K562 (cell line): ENCODE results near the gene ATP13A4. TPM values are rescaled to one million over a fixed set of nuclear protein-coding genes. Genes with fewer than 3 reads are reported as not detected.

ENCODE experiments used
- ATAC-seq: fragments of 200-7000 bp; cut with Tn5 transposase; 3 replicates; pipeline ENCODE4 v1.9.1; 2020; ENCODE audit warnings: moderate library complexity
- BruUV-seq: library from RNA; stranded (reverse); fragments of 400-500 nt; replicated peaks from 2 replicates; lab custom pipeline; 2021; lab: Mats Ljungman, UMichigan
- CTCF ChIA-PET: fragments of 300-600 bp; formaldehyde crosslinking; extraction: SDS; loops from one replicate; lab custom pipeline; 2021; ENCODE audit warnings: low intra/inter-chr PET ratio; lab: Yijun Ruan, JAX
- POLR2A ChIA-PET: fragments of 300-600, 350-650 bp; sonication (Branson Sonifier 250); formaldehyde crosslinking; extraction: SDS; loops from one replicate; lab custom pipeline; 2021; ENCODE audit warnings: antibody characterized with exemption, inconsistent platforms; lab: Yijun Ruan, JAX
- DNase-seq, 4 experiments: peaks; one replicate each; pipeline versions ENCODE4 v3.0.0 to v3.0.0-alpha.2; 2011 to 2018; ENCODE audit warnings: low spot score in 3 of 4, mixed read lengths in 3 of 4; ENCODE audit errors: extremely low read depth in 1 of 4
- FAIRE-seq: peaks from 2 replicates; lab custom pipeline; 2011; peaks lifted over from hg19 to GRCh38; lab: Jason Lieb, UNC
- H2AFZ ChIP-seq: 2 replicates; pipeline ENCODE4 v1.6.0; 2011; ENCODE audit warnings: low read depth, low read length, control low read depth, inconsistent platforms
- H3K27ac ChIP-seq: fragments of 200-600 bp; 3 replicates; pipeline ENCODE4 v1.8.0; 2011; ENCODE audit warnings: low read depth, mild to moderate bottlenecking, control low read depth, inconsistent platforms, low read length, moderate library complexity, mixed read lengths; ENCODE audit errors: extremely low read depth
- H3K27me3 ChIP-seq, 2 experiments: fragments of 300-600 bp in 1 of 2; 2 replicates in 1 of 2; 3 replicates in 1 of 2; pipeline versions ENCODE4 v1.6.0 to v1.8.0; 2011; ENCODE audit warnings: inconsistent platforms in 2 of 2, low read length in 2 of 2, mild to moderate bottlenecking in 1 of 2, mixed read lengths in 1 of 2, moderate library complexity in 1 of 2; ENCODE audit not compliant: control insufficient read depth in 2 of 2, insufficient read depth in 2 of 2
- H3K36me3 ChIP-seq: fragments of 300-600 bp; 3 replicates; pipeline ENCODE4 v1.8.0; 2011; ENCODE audit warnings: mild to moderate bottlenecking, low read length, inconsistent platforms; ENCODE audit not compliant: control insufficient read depth, insufficient read depth
- H3K4me1 ChIP-seq, 2 experiments: fragments of 200-600 bp in 1 of 2; replicated peaks in 1 of 2; 2 replicates in 1 of 2; 3 replicates in 1 of 2; pipeline versions ENCODE4 v1.5.1 to v1.8.0; 2011; ENCODE audit warnings: inconsistent platforms in 2 of 2, low read length in 2 of 2, mild to moderate bottlenecking in 1 of 2, mixed read lengths in 1 of 2, moderate library complexity in 1 of 2; ENCODE audit not compliant: control insufficient read depth in 2 of 2, insufficient read depth in 2 of 2
- H3K4me2 ChIP-seq: 2 replicates; pipeline ENCODE4 v1.6.1; 2011; ENCODE audit warnings: low read length, control low read depth, inconsistent platforms, mixed read lengths; ENCODE audit not compliant: insufficient read depth
- H3K4me3 ChIP-seq: fragments of 200-600 bp; sonication (generic), shearing (Covaris generic); 2 replicates; pipeline ENCODE4 v1.5.1; 2016; ENCODE audit warnings: control low read depth, inconsistent platforms
- H3K79me2 ChIP-seq: fragments of 200-600 bp; 3 replicates; pipeline ENCODE4 v1.8.0; 2011; ENCODE audit warnings: low read length, inconsistent platforms; ENCODE audit not compliant: control insufficient read depth, insufficient read depth
- H3K9ac ChIP-seq, 2 experiments: 2 replicates each; pipeline versions ENCODE4 v1.6.0 to v1.6.1; 2011; ENCODE audit warnings: low read depth in 2 of 2, low read length in 2 of 2, control low read depth in 1 of 2, inconsistent platforms in 1 of 2, mild to moderate bottlenecking in 1 of 2, mixed read lengths in 1 of 2; ENCODE audit not compliant: insufficient read depth in 1 of 2
- H3K9me1 ChIP-seq: one replicate; pipeline ENCODE4 v1.6.0; 2011; ENCODE audit warnings: inconsistent platforms, mild to moderate bottlenecking, low read length, moderate library complexity; ENCODE audit not compliant: control insufficient read depth, insufficient read depth
- H3K9me3 ChIP-seq: replicated peaks from 2 replicates; pipeline ENCODE4 v1.5.1; 2011; ENCODE audit warnings: low read depth, low read length, inconsistent platforms; ENCODE audit not compliant: control insufficient read depth, insufficient read depth
- H4K20me1 ChIP-seq: replicated peaks from 2 replicates; pipeline ENCODE4 v1.6.1; 2011; ENCODE audit warnings: low read length, inconsistent platforms, mixed read lengths; ENCODE audit not compliant: control insufficient read depth, insufficient read depth
- CBX2 ChIP-seq: fragments of 200-600 bp; sonication (generic); IDR thresholded peaks from one replicate; pipeline ENCODE4 v1.6.1; 2012; ENCODE audit warnings: mild to moderate bottlenecking, low read length, inconsistent platforms; ENCODE audit not compliant: insufficient read depth, poor library complexity, severe bottlenecking
- CCNT2 ChIP-seq: IDR thresholded peaks from 2 replicates; pipeline ENCODE4 v1.6.1; 2011; ENCODE audit warnings: borderline replicate concordance, low read depth, mild to moderate bottlenecking, moderate library complexity, mixed read lengths, low read length; ENCODE audit not compliant: insufficient read length; ENCODE audit errors: extremely low read depth
- DDX20 ChIP-seq: fragments of 450-650 bp; IDR thresholded peaks from 2 replicates; pipeline ENCODE4 v1.6.1; 2016; ENCODE audit warnings: missing genetic modification characterization, low read depth, mild to moderate bottlenecking, missing compliant biosample characterization, moderate library complexity
- EP400 ChIP-seq: fragments of 450-650 bp; IDR thresholded peaks from 2 replicates; pipeline ENCODE4 v1.6.1; 2017; ENCODE audit warnings: antibody characterized with exemption, mild to moderate bottlenecking, moderate library complexity
- RFX7 ChIP-seq: fragments of 250-450 bp; sonication (Bioruptor Pico); IDR thresholded peaks from 2 replicates; pipeline ENCODE4 v1.5.1; 2021; ENCODE audit warnings: mild to moderate bottlenecking
- SNIP1 ChIP-seq: fragments of 450-650 bp; IDR thresholded peaks from 2 replicates; pipeline ENCODE4 v1.7.1; 2017; ENCODE audit warnings: low read depth, mild to moderate bottlenecking
- ZBTB8A ChIP-seq: fragments of 450-650 bp; IDR thresholded peaks from 2 replicates; pipeline ENCODE4 v1.6.1; 2018; ENCODE audit warnings: mild to moderate bottlenecking, moderate library complexity; ENCODE audit not compliant: partially characterized antibody
- ZNF217 ChIP-seq: sonication (generic); formaldehyde crosslinking; IDR thresholded peaks from 2 replicates; pipeline ENCODE4 v1.8.0; 2022; ENCODE audit warnings: mild to moderate bottlenecking, missing genetic modification reagents
- ZNF316 ChIP-seq: fragments of 450-650 bp; IDR thresholded peaks from 2 replicates; pipeline ENCODE4 v1.6.1; 2016
- ZNF408 ChIP-seq: fragments of 250-450 bp; sonication (Bioruptor Pico); IDR thresholded peaks from 2 replicates; pipeline ENCODE4 v1.4.0; 2020; ENCODE audit warnings: low read depth, mild to moderate bottlenecking, moderate library complexity
- ZNF644 ChIP-seq: fragments of 200-800 bp; sonication (Bioruptor generic); IDR thresholded peaks from 2 replicates; pipeline ENCODE4 v1.6.1; 2016; ENCODE audit warnings: low read depth, missing genetic modification characterization, missing compliant biosample characterization
- WGBS: fragments of 100-300 bp; shearing (Covaris generic); methylation state at CpG from one replicate; pipeline ENCODE4 v1.1.6; 2016; ENCODE audit warnings: low coverage, mixed read lengths; ENCODE audit not compliant: insufficient coverage; ENCODE audit errors: missing lambda C conversion rate; 5-methylcytosine and 5-hydroxymethylcytosine counted together
- in situ Hi-C: fragments of 300-500 bp; cut with MboI; formaldehyde crosslinking; loops from 4 replicates; pipeline ENCODE4 v1.15.0; 2018; ENCODE audit warnings: inconsistent platforms, mixed read lengths
- intact Hi-C: fragments of 100-400 bp; cut with micrococcal nuclease; formaldehyde crosslinking; loops from 2 replicates; pipeline ENCODE4 v1.14.2; 2022
- polyA plus RNA-seq, 8 experiments: library from polyadenylated mRNA; depleted of rRNA in 4 of 8; stranded (reverse) in 5 of 8; unstranded in 3 of 8; fragments of >200 nt; fragmentation: Nextera tagmentation in 2 of 8; fragmentation: Illumina TruSeq in 1 of 8; extraction: Ambion mirVana in 2 of 8; extraction: Trizol in 1 of 8; gene quantifications; 2 replicates each; pipeline versions ENCODE4 v1.2.1 to v1.2.3, GENCODE V29; 2011 to 2014; ENCODE audit warnings: inconsistent platforms in 1 of 8, missing spikeins in 1 of 8
- total RNA-seq, 7 experiments: library from RNA; depleted of rRNA in 6 of 7; stranded (reverse); fragments of >200 nt in 6 of 7; fragmentation: Illumina TruSeq in 2 of 7; extraction: Trizol in 2 of 7; gene quantifications; 2 replicates each; pipeline versions ENCODE4 v1.2.1 to v1.2.3, GENCODE V29; 2011 to 2021; ENCODE audit warnings: low replicate concordance in 1 of 7
- TF ChIP-seq, protein P1 (sequence below): IDR thresholded peaks from 2 replicates; pipeline ENCODE4 v1.6.1; 2011; ENCODE audit not compliant: insufficient read length; ENCODE audit errors: extremely low read depth
- TF ChIP-seq, protein P2 (sequence below), 2 experiments: IDR thresholded peaks; 2 replicates each; pipeline ENCODE4 v1.6.1; 2012; ENCODE audit warnings: improper control_type of control experiment in 2 of 2, low read depth in 2 of 2, low read length in 2 of 2, borderline replicate concordance in 1 of 2

Gene ATP13A4
- total and polyA plus RNA-seq, 9 of the 15 experiments (the other 6 are each of a cell fraction or from before 2014, with no cell fraction given): 0.03 to 0.14 (median 0.07) TPM; not detected in 6

DNA sequence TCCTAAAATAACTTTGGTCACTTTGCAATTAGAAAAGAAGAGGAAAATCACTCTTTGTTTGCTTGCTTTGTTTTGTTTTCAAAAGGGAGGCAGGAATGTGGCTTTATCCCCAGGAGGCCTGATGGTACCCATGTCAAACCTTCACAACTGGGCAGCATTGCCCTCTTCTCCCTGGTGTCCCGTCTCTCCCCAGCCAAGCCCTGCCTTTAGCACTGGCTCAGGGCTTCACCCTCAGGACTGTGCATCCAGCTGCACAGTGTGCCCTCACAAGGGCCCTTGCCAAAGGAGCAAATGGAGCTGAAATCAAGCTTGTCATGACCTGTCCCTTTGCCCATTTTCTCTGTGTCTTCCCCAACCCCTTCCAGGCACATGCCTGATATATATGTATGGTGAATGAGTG is 147.0 kb downstream of the ATP13A4 start:
- no peak overlapping the region for H3K27ac ChIP-seq
- H3K4me2 ChIP-seq: no peak overlapping the region
- no peak overlapping the region for H3K9ac ChIP-seq
- WGBS: 0% methylated on average over 1 of the region's 1 CpG
- no peaks in the 10 kb centered on the region; a peak in 1 of 5 replicates for H3K4me1 ChIP-seq
- H3K79me2 ChIP-seq: no peaks in the 10 kb centered on the region
- DNase-seq (no peak), ATAC-seq (no peak), FAIRE-seq (no peak)
- intact Hi-C loops: no loop called here
- CTCF ChIA-PET: no interaction called here
- no peak overlapping the region for H3K4me3 ChIP-seq
- TF ChIP-seq RFX7 (CRISPR knock-in tag) (no peak), DDX20 (tag) (no peak)
- TF ChIP-seq, protein P1, sequence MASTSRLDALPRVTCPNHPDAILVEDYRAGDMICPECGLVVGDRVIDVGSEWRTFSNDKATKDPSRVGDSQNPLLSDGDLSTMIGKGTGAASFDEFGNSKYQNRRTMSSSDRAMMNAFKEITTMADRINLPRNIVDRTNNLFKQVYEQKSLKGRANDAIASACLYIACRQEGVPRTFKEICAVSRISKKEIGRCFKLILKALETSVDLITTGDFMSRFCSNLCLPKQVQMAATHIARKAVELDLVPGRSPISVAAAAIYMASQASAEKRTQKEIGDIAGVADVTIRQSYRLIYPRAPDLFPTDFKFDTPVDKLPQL: no peak
- POLR2A ChIA-PET: no interaction called here
- H2AFZ ChIP-seq: no peak overlapping the region
- BruUV-seq: no TSS peak
- no peaks in the 10 kb centered on the region for H3K9me3 ChIP-seq
- H3K36me3 ChIP-seq: no peaks in the 10 kb centered on the region
- in situ Hi-C loops: no loop called here
- H3K9me1 ChIP-seq: no peaks in the 10 kb centered on the region
- H3K27me3 ChIP-seq: no peaks in the 10 kb centered on the region
- H4K20me1 ChIP-seq: no peaks in the 10 kb centered on the region

DNA sequence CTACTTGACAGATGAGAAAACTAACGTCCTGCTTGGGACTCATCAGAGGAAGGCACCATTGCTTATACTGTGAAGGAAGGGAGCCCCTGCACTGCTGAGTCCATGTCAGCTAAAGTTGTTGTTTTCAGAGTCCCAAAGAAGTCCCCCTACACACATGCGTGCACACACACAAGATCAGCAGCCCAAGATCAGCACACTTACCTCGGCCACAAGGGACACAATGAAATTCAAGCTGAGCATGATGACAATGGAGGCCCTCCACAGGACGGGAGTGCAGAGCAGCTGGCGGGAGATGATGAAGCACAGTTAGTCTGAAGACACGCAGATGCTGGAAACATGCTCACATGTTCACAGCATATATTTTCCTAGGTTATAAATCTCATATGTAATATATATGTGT is 147.6 kb downstream of the ATP13A4 start:
- no peak overlapping the region for H3K4me2 ChIP-seq
- BruUV-seq: no TSS peak
- FAIRE-seq: no peak
- intact Hi-C loops: no loop called here
- no peak overlapping the region for H3K27ac ChIP-seq
- no peaks in the 10 kb centered on the region for H3K27me3 ChIP-seq
- no peak for ATAC-seq
- ChIA-PET CTCF (no interaction called here), POLR2A (no interaction called here)
- 2% methylated on average over 6 of the region's 6 CpGs for WGBS
- no peaks in the 10 kb centered on the region for H3K9me3 ChIP-seq
- no peaks in the 10 kb centered on the region; a peak in 1 of 5 replicates for H3K4me1 ChIP-seq
- no peak for DNase-seq
- no peak overlapping the region for H3K4me3 ChIP-seq
- no peak overlapping the region for H3K9ac ChIP-seq
- in situ Hi-C loops: no loop called here
- H3K36me3 ChIP-seq: no peaks in the 10 kb centered on the region
- no peak overlapping the region for H2AFZ ChIP-seq
- H3K9me1 ChIP-seq: no peaks in the 10 kb centered on the region
- H3K79me2 ChIP-seq: no peaks in the 10 kb centered on the region
- H4K20me1 ChIP-seq: no peaks in the 10 kb centered on the region
- no peak for TF ChIP-seq ZBTB8A
- TF ChIP-seq, protein P2, sequence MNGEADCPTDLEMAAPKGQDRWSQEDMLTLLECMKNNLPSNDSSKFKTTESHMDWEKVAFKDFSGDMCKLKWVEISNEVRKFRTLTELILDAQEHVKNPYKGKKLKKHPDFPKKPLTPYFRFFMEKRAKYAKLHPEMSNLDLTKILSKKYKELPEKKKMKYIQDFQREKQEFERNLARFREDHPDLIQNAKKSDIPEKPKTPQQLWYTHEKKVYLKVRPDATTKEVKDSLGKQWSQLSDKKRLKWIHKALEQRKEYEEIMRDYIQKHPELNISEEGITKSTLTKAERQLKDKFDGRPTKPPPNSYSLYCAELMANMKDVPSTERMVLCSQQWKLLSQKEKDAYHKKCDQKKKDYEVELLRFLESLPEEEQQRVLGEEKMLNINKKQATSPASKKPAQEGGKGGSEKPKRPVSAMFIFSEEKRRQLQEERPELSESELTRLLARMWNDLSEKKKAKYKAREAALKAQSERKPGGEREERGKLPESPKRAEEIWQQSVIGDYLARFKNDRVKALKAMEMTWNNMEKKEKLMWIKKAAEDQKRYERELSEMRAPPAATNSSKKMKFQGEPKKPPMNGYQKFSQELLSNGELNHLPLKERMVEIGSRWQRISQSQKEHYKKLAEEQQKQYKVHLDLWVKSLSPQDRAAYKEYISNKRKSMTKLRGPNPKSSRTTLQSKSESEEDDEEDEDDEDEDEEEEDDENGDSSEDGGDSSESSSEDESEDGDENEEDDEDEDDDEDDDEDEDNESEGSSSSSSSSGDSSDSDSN (IDR thresholded peaks at IDR 0.05; ENCODE audit: borderline replicate concordance in 1 of 2, low read depth in 2 of 2, low read length in 2 of 2): no peak
- TF ChIP-seq ZNF316: no peak
- TF ChIP-seq ZNF217: no peak
- no peak for TF ChIP-seq EP400
- TF ChIP-seq CBX2: no peak
- no peak for TF ChIP-seq ZNF644 (tag)
- TF ChIP-seq SNIP1: no peak
- TF ChIP-seq ZNF408 (CRISPR knock-in tag): no peak
- TF ChIP-seq CCNT2: no peak
